ENCODE measurements around the gene CUL1. TPM values are rescaled to one million over a fixed set of nuclear protein-coding genes. Genes with fewer than 3 reads are reported as not detected.
A peak's percentile ranks its signal among the peaks of the same experiment; 100 is the strongest.

The CUL1 gene
- total RNA-seq, 4 donors from 2014 or later: 38.9 to 61.2 (median 49.4) TPM

DNA sequence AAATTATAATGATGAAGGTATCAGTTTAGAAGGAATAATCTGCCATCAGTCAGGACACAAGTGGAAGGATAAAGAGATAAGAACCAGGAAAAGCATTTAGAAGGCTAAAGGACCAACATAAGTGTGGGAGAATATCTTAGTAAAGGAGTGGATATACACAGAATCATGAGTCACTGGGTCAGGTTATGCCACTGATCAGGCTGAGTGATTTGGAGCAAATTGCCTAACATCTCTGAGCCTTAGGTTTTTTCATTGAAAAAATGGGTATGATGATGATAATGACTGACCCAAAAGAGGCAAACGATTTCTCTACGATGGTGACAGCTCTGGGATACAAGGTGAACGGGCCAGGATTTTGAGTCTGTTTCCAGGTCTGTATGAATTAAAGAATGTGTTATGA, 2.8 kb upstream of the CUL1 start:
- no peak for DNase-seq
- H3K36me3 ChIP-seq: no peaks in the 10 kb centered on the region
- intact Hi-C loops (cut with DNase I; ENCODE audit: low total_unique reads): no loop called here
- no peaks in the 10 kb centered on the region for H3K4me1 ChIP-seq
- no peak overlapping the region for H3K4me3 ChIP-seq
- H3K9me3 ChIP-seq: no peaks in the 10 kb centered on the region
- TF ChIP-seq POLR2A (IDR thresholded peaks at IDR 0.05): no peak
- TF ChIP-seq, protein P1, sequence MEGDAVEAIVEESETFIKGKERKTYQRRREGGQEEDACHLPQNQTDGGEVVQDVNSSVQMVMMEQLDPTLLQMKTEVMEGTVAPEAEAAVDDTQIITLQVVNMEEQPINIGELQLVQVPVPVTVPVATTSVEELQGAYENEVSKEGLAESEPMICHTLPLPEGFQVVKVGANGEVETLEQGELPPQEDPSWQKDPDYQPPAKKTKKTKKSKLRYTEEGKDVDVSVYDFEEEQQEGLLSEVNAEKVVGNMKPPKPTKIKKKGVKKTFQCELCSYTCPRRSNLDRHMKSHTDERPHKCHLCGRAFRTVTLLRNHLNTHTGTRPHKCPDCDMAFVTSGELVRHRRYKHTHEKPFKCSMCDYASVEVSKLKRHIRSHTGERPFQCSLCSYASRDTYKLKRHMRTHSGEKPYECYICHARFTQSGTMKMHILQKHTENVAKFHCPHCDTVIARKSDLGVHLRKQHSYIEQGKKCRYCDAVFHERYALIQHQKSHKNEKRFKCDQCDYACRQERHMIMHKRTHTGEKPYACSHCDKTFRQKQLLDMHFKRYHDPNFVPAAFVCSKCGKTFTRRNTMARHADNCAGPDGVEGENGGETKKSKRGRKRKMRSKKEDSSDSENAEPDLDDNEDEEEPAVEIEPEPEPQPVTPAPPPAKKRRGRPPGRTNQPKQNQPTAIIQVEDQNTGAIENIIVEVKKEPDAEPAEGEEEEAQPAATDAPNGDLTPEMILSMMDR (IDR thresholded peaks at IDR 0.05): no peak
- no peak overlapping the region for H3K27ac ChIP-seq
- no peaks in the 10 kb centered on the region for H3K27me3 ChIP-seq

DNA sequence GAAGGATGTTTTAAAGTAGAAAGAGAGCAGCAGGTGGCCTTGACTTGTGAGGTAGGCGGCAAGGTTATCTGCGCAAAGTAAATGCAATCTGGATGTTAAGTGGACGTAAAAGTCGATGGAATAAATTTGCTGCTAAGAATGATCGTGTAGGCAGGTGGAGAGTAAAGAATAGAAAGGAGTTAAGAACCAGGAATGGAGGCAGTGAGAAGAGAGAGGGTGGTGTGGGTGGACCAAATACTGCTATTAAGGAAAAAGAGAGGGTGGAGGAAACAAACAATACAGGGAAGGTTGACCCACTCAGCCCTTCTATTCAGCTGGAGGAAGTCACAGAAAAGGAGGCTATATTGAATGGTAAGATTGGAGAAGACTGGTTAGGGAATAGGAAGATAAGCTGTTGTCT, 1.9 kb upstream of the CUL1 start:
- no peak for DNase-seq
- Histone ChIP-seq H3K4me1 (no peaks in the 10 kb centered on the region), H3K36me3 (no peaks in the 10 kb centered on the region), H3K27ac (peak overlapping the region; percentile 92 to 98), H3K27me3 (no peaks in the 10 kb centered on the region), H3K4me3 (no peak overlapping the region), H3K9me3 (no peaks in the 10 kb centered on the region)
- intact Hi-C loops (cut with DNase I; ENCODE audit: low total_unique reads): no loop called here
- TF ChIP-seq POLR2A (IDR thresholded peaks at IDR 0.05): no peak
- TF ChIP-seq, protein P1 (IDR thresholded peaks at IDR 0.05): no peak

DNA sequence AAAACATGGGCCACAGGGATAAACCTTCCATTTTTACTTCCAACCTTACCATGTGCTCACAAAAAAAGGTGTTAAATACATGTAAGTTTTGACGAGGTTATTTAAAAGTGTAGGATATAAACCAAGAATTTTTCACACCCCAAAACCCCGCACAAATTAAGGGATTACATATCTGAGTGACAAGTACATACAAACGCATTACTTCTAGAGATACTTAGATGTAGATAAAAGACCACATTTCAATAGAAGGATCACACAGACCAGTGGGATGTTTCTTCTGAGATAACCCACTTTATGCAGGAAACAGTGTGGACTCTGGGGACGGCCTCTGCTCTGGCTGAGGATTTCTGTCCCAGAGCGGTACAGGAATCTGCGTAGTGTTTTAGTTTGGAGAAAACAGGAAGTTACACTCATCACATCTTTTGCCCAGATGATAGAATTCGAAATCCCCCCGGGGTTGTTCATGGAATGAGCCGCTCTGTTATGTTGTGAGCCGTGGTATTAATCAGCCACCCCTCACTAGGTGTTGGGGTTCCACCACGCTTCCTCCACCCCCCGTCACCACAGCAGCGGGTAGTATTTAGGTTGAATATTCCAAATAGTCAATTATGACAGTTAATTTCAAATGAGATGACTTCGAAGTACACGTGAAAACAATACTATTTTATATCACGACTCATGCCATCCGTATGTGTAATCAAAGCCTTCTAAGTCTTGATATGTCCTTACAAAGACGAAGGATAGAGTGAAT, 1.3 kb upstream of the CUL1 start:
- Histone ChIP-seq H3K27ac (peak overlapping the region; percentile 92 to 98), H3K36me3 (no peaks in the 10 kb centered on the region), H3K4me3 (peak overlapping the region; percentile 67 to 84), H3K4me1 (peaks cover 0 to 3% of the 10 kb centered on the region in 2 donors), H3K9me3 (no peaks in the 10 kb centered on the region), H3K27me3 (no peaks in the 10 kb centered on the region)
- intact Hi-C loops (cut with DNase I; ENCODE audit: low total_unique reads): no loop called here
- TF ChIP-seq, protein P1 (IDR thresholded peaks at IDR 0.05): no peak
- TF ChIP-seq POLR2A (IDR thresholded peaks at IDR 0.05): peak in 1 of 2 donors; percentile 21
- peak; percentile 35 to 41 for DNase-seq

DNA sequence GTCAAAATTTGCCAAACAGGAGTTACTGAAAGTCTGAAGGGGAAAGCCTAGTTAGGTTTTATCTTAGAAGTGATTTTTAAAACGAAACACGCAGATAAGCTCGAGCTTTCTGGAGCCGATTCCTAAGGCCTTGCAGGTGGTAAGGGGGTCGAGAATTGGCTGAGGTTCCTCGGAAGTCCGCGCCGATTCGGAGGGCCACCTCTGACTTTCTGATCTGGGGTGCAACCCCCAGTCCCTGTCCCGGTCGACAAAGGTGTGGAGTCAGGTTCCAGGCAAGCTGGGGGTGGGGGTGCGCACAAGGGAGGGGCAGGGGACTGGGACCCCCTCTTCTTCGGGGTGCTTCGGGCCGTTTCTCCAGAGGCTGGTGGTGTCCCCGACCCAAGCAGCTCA, 701 bp upstream of the CUL1 start:
- intact Hi-C loops (cut with DNase I; ENCODE audit: low total_unique reads): no loop called here
- H3K9me3 ChIP-seq: no peaks in the 10 kb centered on the region
- H3K36me3 ChIP-seq: no peaks in the 10 kb centered on the region
- DNase-seq: peak in 1 of 2 donors; percentile 44
- peak overlapping the region; percentile 67 to 84 for H3K4me3 ChIP-seq
- no peaks in the 10 kb centered on the region for H3K27me3 ChIP-seq
- H3K27ac ChIP-seq: peak overlapping the region; percentile 92 to 98
- TF ChIP-seq, protein P1 (IDR thresholded peaks at IDR 0.05): no peak
- no peak for TF ChIP-seq POLR2A (IDR thresholded peaks at IDR 0.05)
- peaks cover 0 to 4% of the 10 kb centered on the region in 2 donors for H3K4me1 ChIP-seq

GRCh38 chr7:148699024-148699781, 500 bp downstream of the CUL1 start:
- peak; percentile 38 to 60 for DNase-seq
- Histone ChIP-seq H3K36me3 (no peaks in the 10 kb centered on the region), H3K27ac (peak overlapping the region; percentile 92 to 98), H3K4me3 (peak overlapping the region; percentile 67 to 84), H3K4me1 (peaks cover 0 to 4% of the 10 kb centered on the region in 2 donors), H3K27me3 (no peaks in the 10 kb centered on the region), H3K9me3 (no peaks in the 10 kb centered on the region)
- TF ChIP-seq, protein P1 (IDR thresholded peaks at IDR 0.05): peak in 1 of 4 experiments; percentile 2
- peak in 1 of 2 donors; percentile 47 for TF ChIP-seq POLR2A (IDR thresholded peaks at IDR 0.05)
- intact Hi-C loops (cut with DNase I; ENCODE audit: low total_unique reads): no loop called here

All from uterus (tissue), 4 donors.